ENCODE measurements around the gene AMPH. TPM values are rescaled to one million over a fixed set of nuclear protein-coding genes. Genes with fewer than 3 reads are reported as not detected.

The AMPH gene
- total RNA-seq, 1 donor from 2014 or later = 0.25 TPM

GRCh38 chr7:38539477-38540081 lies 91.6 kb downstream of the AMPH start:
- no peak for TF ChIP-seq CTCF (IDR thresholded peaks at IDR 0.05; ENCODE audit: insufficient read depth, low read length, poor library complexity, severe bottlenecking)
- H3K4me3 ChIP-seq (ENCODE audit: low read depth, low read length) = no peak overlapping the region
- DNase-seq (ENCODE audit: low read depth) = no peak
- H3K36me3 ChIP-seq (ENCODE audit: control insufficient read depth, insufficient read depth, low read length) = no peaks in the 10 kb centered on the region
- no peaks in the 10 kb centered on the region for H3K27me3 ChIP-seq (ENCODE audit: control insufficient read depth, insufficient read depth, low read length)

GRCh38 chr7:38535073-38535472 lies 96.1 kb downstream of the AMPH start:
- no peaks in the 10 kb centered on the region for H3K36me3 ChIP-seq (ENCODE audit: control insufficient read depth, insufficient read depth, low read length)
- H3K4me3 ChIP-seq (ENCODE audit: low read depth, low read length) = no peak overlapping the region
- no peaks in the 10 kb centered on the region for H3K27me3 ChIP-seq (ENCODE audit: control insufficient read depth, insufficient read depth, low read length)
- DNase-seq (ENCODE audit: low read depth) = no peak
- TF ChIP-seq CTCF (IDR thresholded peaks at IDR 0.05; ENCODE audit: insufficient read depth, low read length, poor library complexity, severe bottlenecking) = no peak

GRCh38 chr7:38525857-38526256 lies 105.3 kb downstream of the AMPH start:
- TF ChIP-seq CTCF (IDR thresholded peaks at IDR 0.05; ENCODE audit: insufficient read depth, low read length, poor library complexity, severe bottlenecking) = no peak
- no peak overlapping the region for H3K4me3 ChIP-seq (ENCODE audit: low read depth, low read length)
- no peaks in the 10 kb centered on the region for H3K27me3 ChIP-seq (ENCODE audit: control insufficient read depth, insufficient read depth, low read length)
- DNase-seq (ENCODE audit: low read depth) = no peak
- no peaks in the 10 kb centered on the region for H3K36me3 ChIP-seq (ENCODE audit: control insufficient read depth, insufficient read depth, low read length)

- Histone ChIP-seq H3K27me3 (ENCODE audit: control insufficient read depth, insufficient read depth, low read length) (no peaks in the 10 kb centered on the region), H3K36me3 (ENCODE audit: control insufficient read depth, insufficient read depth, low read length) (no peaks in the 10 kb centered on the region), H3K4me3 (ENCODE audit: low read depth, low read length) (no peak overlapping the region)
- no peak for DNase-seq (ENCODE audit: low read depth)
- TF ChIP-seq CTCF (IDR thresholded peaks at IDR 0.05; ENCODE audit: insufficient read depth, low read length, poor library complexity, severe bottlenecking) = no peak
Measured at GRCh38 chr7:38524786-38525185, 106.4 kb downstream of the AMPH start.

- Histone ChIP-seq H3K27me3 (ENCODE audit: control insufficient read depth, insufficient read depth, low read length) (no peaks in the 10 kb centered on the region), H3K36me3 (ENCODE audit: control insufficient read depth, insufficient read depth, low read length) (no peaks in the 10 kb centered on the region), H3K4me3 (ENCODE audit: low read depth, low read length) (no peak overlapping the region)
- DNase-seq (ENCODE audit: low read depth) = no peak
- no peak for TF ChIP-seq CTCF (IDR thresholded peaks at IDR 0.05; ENCODE audit: insufficient read depth, low read length, poor library complexity, severe bottlenecking)
Measured at GRCh38 chr7:38520741-38521140, 110.4 kb downstream of the AMPH start.

- no peaks in the 10 kb centered on the region for H3K27me3 ChIP-seq (ENCODE audit: control insufficient read depth, insufficient read depth, low read length)
- no peak for DNase-seq (ENCODE audit: low read depth)
- H3K36me3 ChIP-seq (ENCODE audit: control insufficient read depth, insufficient read depth, low read length) = no peaks in the 10 kb centered on the region
- no peak for TF ChIP-seq CTCF (IDR thresholded peaks at IDR 0.05; ENCODE audit: insufficient read depth, low read length, poor library complexity, severe bottlenecking)
- no peak overlapping the region for H3K4me3 ChIP-seq (ENCODE audit: low read depth, low read length)
Measured at GRCh38 chr7:38518541-38518940, 112.6 kb downstream of the AMPH start.

Measured in kidney epithelial cell (primary cell).